CD4-positive, alpha-beta T cell treated with Interleukin-1 beta for 1 hour (primary cell): ENCODE data around the gene KLK7.
"Not testable (repeated sequence)": the region's sequence is repeated elsewhere in the genome, so short reads cannot be mapped to it uniquely, and the experiment has no call there.

ENCODE experiments used
- DNase-seq, 2 donors: peaks; one replicate each; pipeline ENCODE4 v3.0.0-alpha.2; 2020 to 2022

The KLK7 gene

DNA sequence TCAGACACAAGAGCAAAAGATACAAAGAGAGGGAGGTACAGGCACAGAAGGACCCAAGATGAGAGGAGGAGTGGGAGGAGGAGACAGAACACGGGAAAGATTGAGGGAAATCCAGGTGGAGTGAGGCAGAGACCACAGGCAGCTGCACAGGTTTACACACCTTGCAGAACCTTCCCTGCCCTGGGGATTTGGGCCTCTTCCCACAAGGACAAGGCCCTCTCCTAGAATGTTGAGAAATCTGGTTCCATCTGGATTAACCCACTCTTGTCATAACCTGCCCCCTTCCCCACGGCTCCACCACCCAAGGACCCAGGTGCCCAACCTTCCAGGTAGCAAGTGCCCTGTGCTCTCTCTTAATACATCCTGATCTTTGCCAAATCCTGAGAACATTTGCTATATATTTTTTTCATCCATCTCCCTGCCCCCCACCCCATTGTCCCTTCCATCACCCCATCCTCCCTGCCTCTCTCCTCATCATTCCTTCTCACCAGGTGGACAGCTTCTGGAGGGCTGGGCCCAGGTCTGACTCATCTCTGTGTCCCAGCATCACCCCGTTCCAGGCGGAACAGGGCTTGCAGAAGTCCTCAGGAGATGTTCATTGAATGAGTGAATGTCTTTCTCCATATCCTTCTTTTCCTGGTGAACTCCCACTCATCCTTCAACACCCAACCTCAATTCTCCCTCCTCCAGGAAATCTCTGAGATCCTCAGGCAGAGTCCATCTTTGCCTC is 26.5 kb upstream of the KLK7 start:
- no peak for DNase-seq

GRCh38 chr19:51009061-51009891 is 25.6 kb upstream of the KLK7 start:
- DNase-seq: no peak

- no peak for DNase-seq
These were observed 23.8 kb upstream of the KLK7 start for GRCh38 chr19:51007488-51007887.

- no peak for DNase-seq
These were observed 22.7 kb upstream of the KLK7 start for GRCh38 chr19:51006406-51006805.

- DNase-seq: no peak
These were observed 21.5 kb upstream of the KLK7 start for GRCh38 chr19:51005248-51005647.

DNA sequence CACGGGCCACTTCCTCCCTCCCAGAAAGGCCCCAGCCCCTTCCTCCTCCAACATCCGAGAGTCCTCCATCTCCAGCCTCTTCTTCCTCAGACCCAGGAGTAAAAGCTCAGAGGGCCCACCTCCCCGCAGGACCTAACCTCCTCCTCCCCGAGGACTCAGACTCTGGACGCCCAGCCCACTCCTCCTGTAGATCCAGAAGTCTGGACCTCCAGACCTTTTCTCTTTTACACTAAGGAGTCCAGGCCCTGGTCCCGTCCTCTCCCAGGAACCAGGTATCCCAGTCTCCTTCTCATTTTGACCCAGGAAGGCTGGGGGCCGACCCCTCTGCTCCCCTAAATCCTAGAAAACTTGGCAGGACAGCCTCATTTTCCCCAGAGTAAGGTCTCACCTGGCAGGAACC is 19.6 kb upstream of the KLK7 start:
- no peak for DNase-seq

DNA sequence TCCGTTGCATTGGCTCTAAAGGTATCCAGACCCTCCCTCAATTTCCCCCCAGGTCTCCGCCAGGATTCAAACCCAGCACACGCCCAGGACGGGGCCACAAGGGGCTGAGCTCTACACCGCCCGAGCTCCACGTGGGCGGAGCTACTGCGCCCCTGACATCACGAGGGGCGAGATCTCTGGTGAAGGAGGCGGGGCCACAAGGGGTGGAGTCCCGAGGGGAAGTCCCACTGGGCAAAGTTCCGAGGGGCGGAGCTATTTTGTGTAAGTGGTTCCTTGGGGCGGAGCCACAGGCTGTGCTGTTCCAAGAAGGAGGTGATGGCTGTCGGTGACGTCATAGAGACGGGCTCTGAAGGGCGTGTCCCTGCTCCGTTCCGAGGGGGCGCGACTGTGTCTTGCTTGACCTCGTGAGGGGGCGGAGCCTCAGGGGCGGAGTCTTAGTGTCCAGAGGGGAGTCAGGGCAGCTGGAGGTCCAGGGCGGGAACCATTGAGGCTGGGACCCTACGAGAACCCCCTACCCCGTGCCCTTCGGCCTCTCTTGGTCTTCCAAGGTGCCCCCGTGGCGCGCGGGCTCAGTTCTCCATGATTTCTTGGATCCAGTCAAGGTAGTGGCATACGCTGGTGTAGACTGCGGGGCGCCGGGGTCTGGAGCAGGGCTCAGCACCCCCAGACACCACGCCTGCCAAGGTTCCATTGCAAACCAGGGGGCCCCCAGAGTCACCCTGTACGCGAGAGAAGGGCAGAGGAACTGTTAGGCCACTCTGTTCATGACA is 19.0 kb upstream of the KLK7 start:
- DNase-seq: peak in 1 of 2 donors; percentile 22

GRCh38 chr19:51002089-51002532 is 18.4 kb upstream of the KLK7 start:
- no peak for DNase-seq

- no peak for DNase-seq
These were observed 17.8 kb upstream of the KLK7 start, which contains the start of gene KLK8 for GRCh38 chr19:51001515-51001914. TSS of gene KLK8 (minus strand) at chr19:51001604. CDS start at chr19:51001167, 437 bp downstream.

DNA sequence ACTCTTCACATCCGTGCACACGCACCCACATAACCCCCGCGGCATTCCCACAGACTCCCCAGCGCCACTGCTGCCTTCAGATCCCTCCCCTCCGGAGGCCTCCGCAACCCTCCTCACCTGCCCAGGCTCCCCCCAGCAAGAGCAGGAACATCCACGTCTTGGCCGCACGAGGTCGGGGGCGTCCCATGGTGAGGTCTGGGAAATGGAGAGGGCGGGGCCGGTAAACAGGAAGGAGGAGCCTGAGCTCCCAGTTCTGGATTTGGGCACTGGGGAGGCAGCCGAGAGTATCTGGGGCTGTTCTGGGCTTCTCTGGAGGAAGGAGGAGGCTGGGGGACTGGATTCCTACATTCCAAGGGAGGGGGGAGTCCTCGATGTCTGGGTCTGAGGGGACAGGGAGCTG is 17.3 kb upstream of the KLK7 start:
- no peak for DNase-seq

DNA sequence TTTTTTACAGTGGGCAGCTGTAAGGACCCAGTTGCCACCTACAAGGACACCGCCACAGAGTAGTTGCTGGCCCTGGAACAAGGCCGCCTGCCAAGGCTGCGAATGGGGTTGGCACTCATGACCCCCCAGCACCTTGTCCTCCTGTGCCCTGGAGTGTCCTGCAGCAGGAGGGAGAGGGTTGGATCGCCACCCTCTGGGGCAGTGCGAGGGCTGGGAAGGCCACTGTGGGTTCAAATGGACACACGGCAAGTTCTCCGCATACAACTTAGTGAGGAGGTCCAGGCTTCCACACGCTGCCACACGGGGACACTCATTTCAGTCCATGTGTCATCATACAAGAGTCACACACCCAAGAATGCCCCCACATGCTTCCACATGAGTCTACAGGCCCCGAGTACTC is 16.7 kb upstream of the KLK7 start:
- DNase-seq: no peak

DNA sequence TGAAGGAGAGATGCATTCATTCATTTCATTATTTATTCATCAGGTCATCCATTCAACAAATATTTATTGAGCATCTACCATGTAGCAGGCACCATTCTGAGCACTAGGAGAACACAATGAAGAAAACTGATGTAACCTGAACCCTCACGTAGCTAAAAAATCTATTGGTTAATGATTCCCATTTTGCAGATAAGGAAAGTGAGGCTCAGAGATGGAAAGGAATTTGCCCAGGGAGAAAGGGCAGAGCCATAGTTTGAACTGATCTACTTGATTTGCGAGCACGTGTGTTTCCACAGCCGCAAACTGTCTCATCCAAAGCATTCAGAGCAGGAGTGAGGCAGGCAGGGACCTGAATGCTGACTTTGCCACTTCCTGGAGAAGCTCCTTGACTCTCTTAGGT is 15.0 kb upstream of the KLK7 start:
- DNase-seq: no peak

DNA sequence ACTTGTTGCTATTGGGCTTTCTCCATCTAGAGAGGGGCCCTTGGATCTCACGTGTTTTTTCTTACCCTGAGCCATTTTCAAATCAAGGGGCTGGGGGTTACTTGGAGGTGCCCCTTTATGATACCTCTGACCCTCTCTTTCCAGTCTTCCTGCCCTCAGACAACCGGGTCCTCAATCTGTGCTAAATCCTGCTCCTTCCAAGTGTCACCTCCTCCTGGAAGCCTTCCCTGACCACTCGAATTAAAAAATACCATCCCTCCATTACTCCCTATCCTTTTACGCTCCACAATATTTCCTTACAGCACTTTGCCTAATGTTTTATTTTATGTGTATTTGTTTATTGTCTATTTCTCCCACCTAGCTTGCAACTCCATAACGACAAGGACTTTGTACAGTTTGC is 14.3 kb upstream of the KLK7 start:
- no peak for DNase-seq

DNA sequence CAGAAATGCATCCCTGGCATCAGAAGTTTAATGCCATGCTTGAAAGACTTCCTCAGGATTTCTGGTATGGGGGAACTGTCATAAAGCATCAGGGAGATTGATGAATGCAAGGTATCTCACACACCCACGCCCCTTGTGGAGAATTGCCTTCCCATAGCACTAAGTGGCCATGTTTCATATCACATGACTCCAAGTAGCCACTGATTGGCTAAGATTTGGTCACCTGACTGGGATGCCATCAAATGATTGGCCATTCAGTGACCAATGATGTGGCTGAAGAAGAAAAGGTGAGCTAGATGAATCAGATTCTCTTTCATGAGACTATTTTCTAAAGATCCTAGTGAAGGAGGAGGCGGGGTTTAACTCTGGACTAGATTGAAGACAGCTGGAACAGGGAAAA is 10.4 kb upstream of the KLK7 start:
- DNase-seq: no peak

- DNase-seq: no peak
These were observed 8.9 kb upstream of the KLK7 start for GRCh38 chr19:50992666-50993035.

DNA sequence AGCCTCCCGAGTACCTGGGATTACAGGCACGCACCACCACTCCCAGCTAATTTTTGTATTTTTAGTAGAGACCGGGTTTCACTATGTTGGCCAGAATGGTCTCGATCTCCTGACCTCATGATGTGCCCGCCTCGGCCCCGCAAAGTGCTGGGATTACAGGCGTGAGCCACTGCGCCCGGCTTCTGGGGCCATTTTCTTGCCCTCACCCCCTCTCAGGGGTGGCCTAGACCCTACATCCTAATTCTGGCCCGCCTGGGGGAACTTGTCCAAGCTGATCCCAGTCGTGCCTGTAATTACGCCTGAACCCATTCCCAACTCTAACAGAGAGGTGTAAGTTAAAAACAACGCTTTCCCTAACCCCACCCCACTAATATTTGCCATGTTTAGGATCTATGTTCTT is 699 bp upstream of the KLK7 start:
- DNase-seq: not testable (repeated sequence)

DNA sequence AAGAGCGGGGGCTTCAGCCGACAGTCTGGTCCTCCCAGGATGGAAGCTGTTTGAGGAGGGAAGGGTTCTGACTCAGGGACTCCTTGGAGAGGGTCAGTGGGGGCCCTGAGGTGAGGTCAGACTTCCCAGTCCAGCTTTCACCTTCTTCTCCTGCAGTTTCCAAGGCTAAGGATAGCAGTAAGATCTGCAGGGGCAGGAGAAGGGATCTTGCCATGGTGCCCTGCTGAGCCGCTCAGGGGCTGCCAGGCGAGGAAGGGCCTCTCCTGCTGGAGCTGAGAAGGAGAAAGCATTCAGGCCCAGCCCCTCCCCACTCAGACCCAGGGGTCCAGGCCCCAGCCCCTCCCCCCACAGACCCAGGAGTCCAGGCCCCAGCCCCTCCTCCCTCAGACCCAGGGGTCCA is 1.5 kb downstream of the KLK7 start:
- no peak for DNase-seq

GRCh38 chr19:50981587-50982146 is 2.0 kb downstream of the KLK7 start:
- no peak for DNase-seq

DNA sequence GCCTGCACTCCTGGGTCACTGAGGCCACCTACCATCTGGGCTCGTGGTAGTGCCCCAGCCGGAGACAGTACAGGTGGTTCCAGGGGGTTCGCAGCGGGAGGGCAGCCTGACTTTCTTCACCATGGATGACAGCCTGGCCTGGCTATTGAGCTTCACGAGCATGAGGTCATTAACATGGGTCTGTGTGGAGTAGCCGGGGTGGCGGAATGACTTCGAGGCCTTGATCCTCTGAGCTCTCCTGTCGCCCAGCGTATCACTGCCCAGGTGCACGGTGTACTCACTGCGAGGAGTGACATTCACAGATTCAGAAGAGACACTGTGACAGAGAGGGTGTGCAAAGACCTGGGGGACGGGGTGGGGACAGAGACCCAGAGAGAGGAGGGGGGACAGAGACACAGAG is 3.5 kb downstream of the KLK7 start:
- DNase-seq: no peak

- DNase-seq: no peak
These were observed 4.0 kb downstream of the KLK7 start for GRCh38 chr19:50979758-50980157.

- DNase-seq: no peak
These were observed 4.8 kb downstream of the KLK7 start for GRCh38 chr19:50978772-50979390.

DNA sequence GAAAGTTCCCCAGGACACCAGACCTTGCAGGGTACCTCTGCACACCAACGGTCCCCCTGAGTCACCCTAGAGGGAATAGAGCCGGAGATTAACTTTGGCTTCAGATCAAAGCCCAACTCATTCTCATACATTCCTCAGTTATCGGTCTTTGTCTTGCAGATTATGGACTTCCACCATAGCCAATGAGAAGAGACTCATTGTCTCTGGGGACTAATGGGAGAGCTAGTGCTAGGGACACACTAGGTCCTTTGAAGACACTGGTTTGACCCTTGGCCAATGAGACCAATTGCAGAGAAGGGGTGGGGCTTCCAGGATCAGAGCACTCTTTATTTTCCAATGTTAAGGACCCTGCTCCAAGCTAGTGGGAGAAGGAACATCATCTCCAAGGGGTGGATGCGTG is 6.1 kb downstream of the KLK7 start:
- no peak for DNase-seq

GRCh38 chr19:50975766-50976165 is 8.0 kb downstream of the KLK7 start:
- no peak for DNase-seq
